ENCODE measurements around the gene LRCH1. TPM values are rescaled to one million over a fixed set of nuclear protein-coding genes. Genes with fewer than 3 reads are reported as not detected.
A peak's percentile ranks its signal among the peaks of the same experiment; 100 is the strongest.

LRCH1 gene
- polyA plus RNA-seq, 1 of the 3 experiments (the other 2 are of a cell fraction) = 5.5 TPM

GRCh38 chr13:46632176-46632575, 79.2 kb downstream of the LRCH1 start (continued):
- TF ChIP-seq RCOR1 (IDR thresholded peaks at IDR 0.05; ENCODE audit: low read length) = no peak

- Histone ChIP-seq H3K4me1 (ENCODE audit: control insufficient read depth in 1 of 2, insufficient read depth in 2 of 2, low read depth in 1 of 2, low read length in 1 of 2) (peaks cover 36 to 41% of the 10 kb centered on the region in 2 experiments; a peak in 3 of 4 replicates), H3K79me2 (ENCODE audit: insufficient read depth) (peaks cover 70% of the 10 kb centered on the region; the same call in 1 of the 2 replicates), H3K9ac (no peak overlapping the region), H3K9me2 (no peaks in the 10 kb centered on the region), H4K20me1 (ENCODE audit: insufficient read depth) (0 out of 2 replicates have a peak, but pooled peaks cover 2% of the 10 kb centered on the region), H3K4me2 (0 out of 2 replicates have a peak overlapping the region, but pooled peaks have one; percentile 26), H3K9me3 (no peaks in the 10 kb centered on the region), H3K27ac (ENCODE audit: low read depth in 2 of 2, low read length in 1 of 2) (peak overlapping the region in 1 of 2 experiments; percentile 53; a peak in 3 of 4 replicates), H3K36me3 (replicated peaks in 1 of 2; ENCODE audit: control insufficient read depth in 1 of 2, insufficient read depth in 2 of 2, low read length in 1 of 2) (no peaks in the 10 kb centered on the region), H2AFZ (ENCODE audit: low read depth) (no peak overlapping the region), H3F3A (replicated peaks; ENCODE audit: insufficient read depth) (no peaks in the 10 kb centered on the region), H3K4me3 (ENCODE audit: low read depth in 2 of 2, low read length in 1 of 2) (no peak overlapping the region), H3K27me3 (ENCODE audit: insufficient read depth) (no peaks in the 10 kb centered on the region)
- DNase-seq = no peak
- WGBS (ENCODE audit: low lambda C conversion rate) = 18% methylated on average over 3 of the region's 3 CpGs
- TF ChIP-seq JUND (IDR thresholded peaks at IDR 0.05) (peak; percentile 56), MEF2A (IDR thresholded peaks at IDR 0.05; ENCODE audit: borderline replicate concordance, low read depth) (no peak), TCF12 (IDR thresholded peaks at IDR 0.05) (peak; percentile 52), EZH2phosphoT487 (IDR thresholded peaks at IDR 0.05; ENCODE audit: borderline replicate concordance, low read depth) (no peak), FOXM1 (IDR thresholded peaks at IDR 0.05; ENCODE audit: low read depth) (no peak), ELF1 (IDR thresholded peaks at IDR 0.05) (peak; percentile 41; the same call in 1 of the 2 replicates), USF2 (IDR thresholded peaks at IDR 0.05; ENCODE audit: borderline replicate concordance, low read depth, low read length) (no peak), FOSL2 (IDR thresholded peaks at IDR 0.05; ENCODE audit: borderline replicate concordance, low read depth) (peak; percentile 16; the same call in 1 of the 2 replicates), NFIC (IDR thresholded peaks at IDR 0.05; ENCODE audit: borderline replicate concordance) (peak; percentile 40; the same call in 1 of the 2 replicates), NRF1 (IDR thresholded peaks at IDR 0.05; ENCODE audit: low read depth, low read length) (no peak)
- TF ChIP-seq, protein P1, sequence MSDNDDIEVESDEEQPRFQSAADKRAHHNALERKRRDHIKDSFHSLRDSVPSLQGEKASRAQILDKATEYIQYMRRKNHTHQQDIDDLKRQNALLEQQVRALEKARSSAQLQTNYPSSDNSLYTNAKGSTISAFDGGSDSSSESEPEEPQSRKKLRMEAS (IDR thresholded peaks at IDR 0.05; ENCODE audit: low read depth) = peak; percentile 63
- TF ChIP-seq, protein P2, sequence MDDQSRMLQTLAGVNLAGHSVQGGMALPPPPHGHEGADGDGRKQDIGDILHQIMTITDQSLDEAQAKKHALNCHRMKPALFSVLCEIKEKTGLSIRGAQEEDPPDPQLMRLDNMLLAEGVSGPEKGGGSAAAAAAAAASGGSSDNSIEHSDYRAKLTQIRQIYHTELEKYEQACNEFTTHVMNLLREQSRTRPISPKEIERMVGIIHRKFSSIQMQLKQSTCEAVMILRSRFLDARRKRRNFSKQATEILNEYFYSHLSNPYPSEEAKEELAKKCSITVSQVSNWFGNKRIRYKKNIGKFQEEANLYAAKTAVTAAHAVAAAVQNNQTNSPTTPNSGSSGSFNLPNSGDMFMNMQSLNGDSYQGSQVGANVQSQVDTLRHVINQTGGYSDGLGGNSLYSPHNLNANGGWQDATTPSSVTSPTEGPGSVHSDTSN (IDR thresholded peaks at IDR 0.05) = 0 out of 2 replicates have a peak, but pooled peaks have one; percentile 17
- TF ChIP-seq, protein P3, sequence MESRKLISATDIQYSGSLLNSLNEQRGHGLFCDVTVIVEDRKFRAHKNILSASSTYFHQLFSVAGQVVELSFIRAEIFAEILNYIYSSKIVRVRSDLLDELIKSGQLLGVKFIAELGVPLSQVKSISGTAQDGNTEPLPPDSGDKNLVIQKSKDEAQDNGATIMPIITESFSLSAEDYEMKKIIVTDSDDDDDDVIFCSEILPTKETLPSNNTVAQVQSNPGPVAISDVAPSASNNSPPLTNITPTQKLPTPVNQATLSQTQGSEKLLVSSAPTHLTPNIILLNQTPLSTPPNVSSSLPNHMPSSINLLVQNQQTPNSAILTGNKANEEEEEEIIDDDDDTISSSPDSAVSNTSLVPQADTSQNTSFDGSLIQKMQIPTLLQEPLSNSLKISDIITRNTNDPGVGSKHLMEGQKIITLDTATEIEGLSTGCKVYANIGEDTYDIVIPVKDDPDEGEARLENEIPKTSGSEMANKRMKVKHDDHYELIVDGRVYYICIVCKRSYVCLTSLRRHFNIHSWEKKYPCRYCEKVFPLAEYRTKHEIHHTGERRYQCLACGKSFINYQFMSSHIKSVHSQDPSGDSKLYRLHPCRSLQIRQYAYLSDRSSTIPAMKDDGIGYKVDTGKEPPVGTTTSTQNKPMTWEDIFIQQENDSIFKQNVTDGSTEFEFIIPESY (IDR thresholded peaks at IDR 0.05; ENCODE audit: borderline replicate concordance, low read depth) = no peak
- CTCF ChIA-PET = interaction anchor here (1.0 to 1.2 kb wide), 4 partner anchors 12 to 87 kb away, joined by 3 to 6 read pairs (median 4); no protein-coding TSS in a partner anchor
- POLR2A ChIA-PET = no interaction called here
Measured at GRCh38 chr13:46633416-46633815, 80.4 kb downstream of the LRCH1 start.

Data from SK-N-SH (cell line).